ENCODE results near the gene OR4D10. TPM values are rescaled to one million over a fixed set of nuclear protein-coding genes. Genes with fewer than 3 reads are reported as not detected.

The OR4D10 gene
- total RNA-seq (2011; cell fraction: chromatin; rRNA removed; ENCODE audit: low replicate concordance) = not detected in 2 replicates
- not detected in 2 replicates for total RNA-seq (2011; cell fraction: nucleolus; rRNA removed)
- total RNA-seq (2011; cell fraction: nucleoplasm; rRNA removed) = not detected in 2 replicates
- total RNA-seq (2014; rRNA removed) (not detected in 2 replicates), total RNA-seq (2014; rRNA removed; fragmentation: Illumina TruSeq; extraction: Trizol) (not detected in 2 replicates), total RNA-seq (2015; rRNA removed; fragmentation: Illumina TruSeq; extraction: Trizol) (not detected in 2 replicates), total RNA-seq (2021) (not detected in 2 replicates), polyA plus RNA-seq (2011; rRNA removed) (not detected in 2 replicates), polyA plus RNA-seq (2014; fragmentation: Illumina TruSeq; extraction: Trizol) (not detected in 2 replicates), polyA plus RNA-seq (2014; fragmentation: Nextera tagmentation; extraction: Ambion mirVana) (not detected), polyA plus RNA-seq (2014; rRNA removed) (not detected in 2 replicates), polyA minus RNA-seq (2011; rRNA and poly(A)+ RNA removed) (not detected in 2 replicates), Bru-seq, nascent RNA (not detected), BruChase-seq, experiment 1, labeled RNA remaining after a 2-hour chase (not detected), BruChase-seq, experiment 2, labeled RNA remaining after a 6-hour chase (not detected)
- polyA plus RNA-seq (2011; cell fraction: cytosol; rRNA removed) = not detected in 2 replicates
- not detected in 2 replicates for polyA plus RNA-seq (2011; cell fraction: nucleus; rRNA removed)
- polyA plus RNA-seq (2012) = not detected in 2 replicates
- polyA minus RNA-seq (2011; cell fraction: cytosol; rRNA and poly(A)+ RNA removed) = not detected in 2 replicates
- not detected in 2 replicates for polyA minus RNA-seq (2011; cell fraction: nucleus; rRNA and poly(A)+ RNA removed)
- long read RNA-seq, experiment 1 = 0 reads
- long read RNA-seq, experiment 2 = 0 reads
- long read RNA-seq, experiment 3 = 0 reads

- H3K9me1 ChIP-seq (ENCODE audit: control insufficient read depth, insufficient read depth, low read length) = no peaks in the 10 kb centered on the region
- DNase-seq (ENCODE audit: extremely low read depth in 1 of 4, low spot score in 3 of 4) (no peak), ATAC-seq (no peak), FAIRE-seq (no peak)
- no peak within 1 kb of the TSS for H3K4me3 ChIP-seq
- CTCF ChIA-PET (ENCODE audit: low intra/inter-chr PET ratio) = no interaction called here
- no peaks in the 10 kb centered on the region for H3K9me3 ChIP-seq (replicated peaks; ENCODE audit: control insufficient read depth, insufficient read depth, low read depth, low read length)
- no peak within 1 kb of the TSS for H3K9ac ChIP-seq (ENCODE audit: insufficient read depth in 1 of 2, low read depth in 2 of 2, low read length in 2 of 2)
- H3K36me3 ChIP-seq (ENCODE audit: control insufficient read depth, insufficient read depth, low read length) = no peaks in the 10 kb centered on the region
- no TSS peak for BruUV-seq (replicated peaks)
- no peak within 1 kb of the TSS for H3K27ac ChIP-seq (ENCODE audit: extremely low read depth, low read depth, low read length)
- intact Hi-C loops (cut with micrococcal nuclease) (no loop called here), in situ Hi-C loops (cut with MboI) (no loop called here)
- H4K20me1 ChIP-seq (replicated peaks; ENCODE audit: control insufficient read depth, insufficient read depth, low read length) = no peaks in the 10 kb centered on the region
- peaks cover 6 to 12% of the 10 kb centered on the region in 2 experiments; a peak in 3 of 5 replicates for H3K27me3 ChIP-seq (ENCODE audit: control insufficient read depth in 2 of 2, insufficient read depth in 2 of 2, low read length in 2 of 2)
- no peaks in the 10 kb centered on the region for H3K4me1 ChIP-seq (replicated peaks in 1 of 2; ENCODE audit: control insufficient read depth in 2 of 2, insufficient read depth in 2 of 2, low read length in 2 of 2)
- H3K4me2 ChIP-seq (ENCODE audit: insufficient read depth, low read length) = no peak within 1 kb of the TSS
- H2AFZ ChIP-seq (ENCODE audit: low read depth, low read length) = no peak within 1 kb of the TSS
- TF ChIP-seq GABPB2 (CRISPR knock-in tag; conservative IDR thresholded peaks at IDR 0.05) = no peak
- POLR2A ChIA-PET = no interaction called here
- H3K79me2 ChIP-seq (ENCODE audit: control insufficient read depth, insufficient read depth, low read length) = no peaks in the 10 kb centered on the region
Measured at GRCh38 chr11:59473015-59473414, at the start of gene OR4D10. TSS of gene OR4D10 (plus strand) at chr11:59473315. CDS start at chr11:59477430, 4,115 bp downstream.

GRCh38 chr11:59423835-59424234 is 49.3 kb upstream of the OR4D10 start:
- Histone ChIP-seq H3K27me3 (ENCODE audit: control insufficient read depth in 2 of 2, insufficient read depth in 2 of 2, low read length in 2 of 2) (no peaks in the 10 kb centered on the region; a peak in 1 of 5 replicates), H3K4me1 (replicated peaks in 1 of 2; ENCODE audit: control insufficient read depth in 2 of 2, insufficient read depth in 2 of 2, low read length in 2 of 2) (no peaks in the 10 kb centered on the region), H3K9me1 (ENCODE audit: control insufficient read depth, insufficient read depth, low read length) (no peaks in the 10 kb centered on the region), H3K79me2 (ENCODE audit: control insufficient read depth, insufficient read depth, low read length) (no peaks in the 10 kb centered on the region), H3K4me3 (no peak overlapping the region), H3K9ac (ENCODE audit: insufficient read depth in 1 of 2, low read depth in 2 of 2, low read length in 2 of 2) (no peak overlapping the region), H3K27ac (ENCODE audit: extremely low read depth, low read depth, low read length) (no peak overlapping the region), H4K20me1 (replicated peaks; ENCODE audit: control insufficient read depth, insufficient read depth, low read length) (no peaks in the 10 kb centered on the region), H3K4me2 (ENCODE audit: insufficient read depth, low read length) (no peak overlapping the region), H2AFZ (ENCODE audit: low read depth, low read length) (no peak overlapping the region), H3K36me3 (ENCODE audit: control insufficient read depth, insufficient read depth, low read length) (no peaks in the 10 kb centered on the region), H3K9me3 (replicated peaks; ENCODE audit: control insufficient read depth, insufficient read depth, low read depth, low read length) (no peaks in the 10 kb centered on the region)
- ChIA-PET CTCF (ENCODE audit: low intra/inter-chr PET ratio) (interaction anchor here (0.6 kb wide), 1 partner anchor 1349 kb away, joined by 4 read pairs; no protein-coding TSS in a partner anchor), POLR2A (interaction anchor here (2.2 kb wide), 1 partner anchor 13 kb away, joined by 6 read pairs; the partner anchor contains the start of gene OR5A1)
- DNase-seq (ENCODE audit: extremely low read depth in 1 of 4, low spot score in 3 of 4) = no peak
- BruUV-seq (replicated peaks) = no TSS peak
- no peak for ATAC-seq
- no peak for TF ChIP-seq CREB3L1 (IDR thresholded peaks at IDR 0.05; ENCODE audit: borderline replicate concordance, low read depth)
- no peak for TF ChIP-seq KDM1A (IDR thresholded peaks at IDR 0.05)
- TF ChIP-seq ZNF165 (CRISPR knock-in tag; IDR thresholded peaks at IDR 0.05; ENCODE audit: borderline replicate concordance) = no peak
- TF ChIP-seq BRCA1 (IDR thresholded peaks at IDR 0.05) = no peak
- TF ChIP-seq BRCA1 (CRISPR knock-in tag; IDR thresholded peaks at IDR 0.05) = no peak
- no peak for TF ChIP-seq TBP (optimal IDR thresholded peaks at IDR 0.05; ENCODE audit: low read depth, low read length)
- intact Hi-C loops (cut with micrococcal nuclease) = no loop called here
- WGBS (ENCODE audit: insufficient coverage, low coverage, missing lambda C conversion rate) = 0% methylated on average over 2 of the region's 2 CpGs
- no peak for FAIRE-seq
- in situ Hi-C loops (cut with MboI) = loop anchor here (10.0 kb wide), 1 partner anchor 249 kb away; the partner anchor contains the start of gene DTX4
